ENCODE data around the gene C6.
"Not testable (repeated sequence)": the region's sequence is repeated elsewhere in the genome, so short reads cannot be mapped to it uniquely, and the experiment has no call there.

C6 gene

GRCh38 chr5:41213340-41213739 is at the start of gene C6:
C6 (minus strand) TSS chr5:41213532; CDS start chr5:41203230, 10,302 bp downstream.
- DNase-seq (ENCODE audit: low read depth in 3 of 3), result no peak

GRCh38 chr5:41256400-41256799 is 43.1 kb upstream of the C6 start:
- DNase-seq (ENCODE audit: low read depth in 3 of 3), result no peak

GRCh38 chr5:41253109-41253508 is 39.8 kb upstream of the C6 start:
- DNase-seq (ENCODE audit: low read depth in 3 of 3), result no peak

GRCh38 chr5:41252036-41252435 is 38.7 kb upstream of the C6 start:
- no peak for DNase-seq (ENCODE audit: low read depth in 3 of 3)

- DNase-seq (ENCODE audit: low read depth in 3 of 3), result no peak
Measured at GRCh38 chr5:41250351-41250987, 37.1 kb upstream of the C6 start.

GRCh38 chr5:41247135-41247534 is 33.8 kb upstream of the C6 start:
- DNase-seq (ENCODE audit: low read depth in 3 of 3), result no peak

- no peak for DNase-seq (ENCODE audit: low read depth in 3 of 3)
Measured at GRCh38 chr5:41246376-41246775, 33.0 kb upstream of the C6 start.

GRCh38 chr5:41243558-41243957 is 30.2 kb upstream of the C6 start:
- DNase-seq (ENCODE audit: low read depth in 3 of 3), result no peak

- no peak for DNase-seq (ENCODE audit: low read depth in 3 of 3)
Measured at GRCh38 chr5:41240985-41241384, 27.7 kb upstream of the C6 start.

- DNase-seq (ENCODE audit: low read depth in 3 of 3), result no peak
Measured at GRCh38 chr5:41240390-41240789, 27.1 kb upstream of the C6 start.

- DNase-seq (ENCODE audit: low read depth in 3 of 3), result no peak
Measured at GRCh38 chr5:41234475-41234874, 21.1 kb upstream of the C6 start.

GRCh38 chr5:41232797-41233196 is 19.5 kb upstream of the C6 start:
- no peak for DNase-seq (ENCODE audit: low read depth in 3 of 3)

- not testable (repeated sequence) for DNase-seq (ENCODE audit: low read depth in 3 of 3)
Measured at GRCh38 chr5:41230276-41230675, 16.9 kb upstream of the C6 start.

- no peak for DNase-seq (ENCODE audit: low read depth in 3 of 3)
Measured at GRCh38 chr5:41223962-41224361, 10.6 kb upstream of the C6 start.

- DNase-seq (ENCODE audit: low read depth in 3 of 3), result no peak
Measured at GRCh38 chr5:41219658-41220269, 6.4 kb upstream of the C6 start.

- DNase-seq (ENCODE audit: low read depth in 3 of 3), result no peak
Measured at GRCh38 chr5:41218929-41219657, 5.8 kb upstream of the C6 start.

- DNase-seq (ENCODE audit: low read depth in 3 of 3), result no peak
Measured at GRCh38 chr5:41214182-41214581, 850 bp upstream of the C6 start.

GRCh38 chr5:41212935-41213334 is 397 bp downstream of the C6 start:
- no peak for DNase-seq (ENCODE audit: low read depth in 3 of 3)

GRCh38 chr5:41211417-41211816 is 1.9 kb downstream of the C6 start:
- no peak for DNase-seq (ENCODE audit: low read depth in 3 of 3)

- not testable (repeated sequence) for DNase-seq (ENCODE audit: low read depth in 3 of 3)
Measured at GRCh38 chr5:41205475-41205874, 7.9 kb downstream of the C6 start.

GRCh38 chr5:41203033-41203432 is 10.3 kb downstream of the C6 start:
- no peak for DNase-seq (ENCODE audit: low read depth in 3 of 3)

- no peak for DNase-seq (ENCODE audit: low read depth in 3 of 3)
Measured at GRCh38 chr5:41201082-41201772, 12.1 kb downstream of the C6 start.

- no peak for DNase-seq (ENCODE audit: low read depth in 3 of 3)
Measured at GRCh38 chr5:41200506-41200905, 12.8 kb downstream of the C6 start.
